Stimulated activated CD4-positive, alpha-beta T cell treated with anti-CD3 and anti-CD28 coated beads, Interleukin-4, amount 100 ng/mL, for 4 hours (primary cell): ENCODE measurements around the gene MTPN.

ENCODE experiments used
- DNase-seq, 2 experiments: peaks; one replicate each; pipeline ENCODE4 v3.0.0-alpha.2; 2020

MTPN gene

DNA sequence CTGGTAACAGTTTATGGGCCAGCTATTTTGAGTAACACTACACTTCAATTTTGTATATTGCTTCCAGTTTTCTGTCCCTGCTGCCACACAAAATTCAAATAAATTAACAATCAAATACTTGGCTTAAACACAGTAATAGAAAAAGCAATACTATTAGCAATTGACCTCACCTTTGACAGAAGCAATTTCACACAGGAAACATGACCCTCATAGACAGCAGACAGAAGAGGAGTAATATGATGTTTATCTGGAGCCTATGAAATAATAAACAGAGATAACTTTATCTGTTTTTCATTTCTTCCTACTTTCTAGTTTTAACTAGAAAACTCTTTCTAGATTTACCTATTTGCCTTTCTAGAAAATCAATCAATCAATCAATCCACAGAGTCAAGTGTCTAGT, 26.7 kb downstream of the MTPN start:
- DNase-seq = no peak

GRCh38 chr7:135946289-135947055, 30.7 kb downstream of the MTPN start:
- no peak for DNase-seq

- DNase-seq = no peak
Measured at GRCh38 chr7:135944753-135945152, 32.4 kb downstream of the MTPN start.

DNA sequence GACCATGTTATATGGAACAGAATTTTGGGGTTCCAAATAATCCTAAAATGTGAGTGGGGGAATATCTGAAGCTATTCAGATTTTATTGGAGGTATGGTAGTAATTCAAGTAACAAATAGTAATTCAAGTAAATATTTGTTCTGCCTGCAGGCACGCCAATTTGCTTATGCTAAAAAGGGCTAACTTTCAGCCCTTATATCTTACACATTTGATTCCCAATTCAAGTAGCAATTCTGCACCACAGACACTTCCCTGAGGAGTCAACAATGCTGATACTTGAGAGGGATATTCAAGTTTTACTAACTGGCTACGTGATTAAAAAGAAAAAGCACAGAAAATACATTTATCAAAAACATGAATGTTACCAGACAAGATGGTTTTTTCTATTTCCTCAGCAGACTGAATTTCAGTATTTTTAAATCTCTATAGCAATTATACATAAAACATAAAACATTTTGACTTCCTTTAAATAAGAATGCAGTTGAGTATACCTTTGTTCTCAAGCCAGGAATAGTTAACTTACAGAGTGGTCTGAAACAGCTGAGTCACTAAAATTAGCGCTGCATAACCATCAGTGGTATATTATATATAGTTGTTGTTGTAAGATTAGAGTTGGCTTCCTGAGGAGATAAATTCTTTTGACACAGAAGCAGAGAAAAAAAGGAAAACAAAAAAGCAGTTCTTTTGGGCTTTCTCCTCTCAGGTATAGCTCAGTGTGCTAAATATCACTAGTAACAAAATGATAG, 33.9 kb downstream of the MTPN start:
- no peak for DNase-seq

- DNase-seq = no peak
Measured at GRCh38 chr7:135942614-135943013, 34.5 kb downstream of the MTPN start.

GRCh38 chr7:135940077-135941075, 36.8 kb downstream of the MTPN start:
- no peak for DNase-seq

DNA sequence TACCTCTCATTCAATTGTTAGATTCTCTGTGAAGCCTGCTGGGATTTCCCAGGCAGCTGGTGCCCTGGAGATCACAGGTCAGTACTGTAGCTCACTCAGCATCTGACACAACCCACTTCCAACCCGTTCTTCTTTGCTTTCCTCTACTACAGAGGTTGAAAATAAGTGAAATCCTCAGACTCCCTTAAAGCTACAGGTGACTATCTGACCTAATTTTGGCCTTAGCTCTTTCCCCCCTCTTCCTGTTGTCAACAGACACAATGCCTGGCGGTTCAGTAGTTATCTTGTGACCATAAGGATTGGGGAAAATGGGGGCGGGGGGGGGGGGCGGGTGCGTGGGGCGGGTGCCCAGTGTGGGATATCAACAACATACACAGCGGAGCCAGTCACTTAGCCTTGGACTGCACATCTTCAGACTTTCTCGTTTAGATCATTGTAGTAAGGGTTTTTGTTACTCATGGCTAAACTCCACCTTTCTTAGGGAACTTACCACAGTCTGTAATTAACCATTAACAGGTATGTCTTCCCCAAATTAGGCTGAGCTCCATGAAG, 37.8 kb downstream of the MTPN start:
- no peak for DNase-seq

GRCh38 chr7:135938563-135938962, 38.6 kb downstream of the MTPN start:
- DNase-seq = no peak

GRCh38 chr7:135938086-135938485, 39.1 kb downstream of the MTPN start:
- DNase-seq = no peak

GRCh38 chr7:135936497-135937217, 40.5 kb downstream of the MTPN start:
- DNase-seq = no peak

- no peak for DNase-seq
Measured at GRCh38 chr7:135934651-135935050, 42.5 kb downstream of the MTPN start.

DNA sequence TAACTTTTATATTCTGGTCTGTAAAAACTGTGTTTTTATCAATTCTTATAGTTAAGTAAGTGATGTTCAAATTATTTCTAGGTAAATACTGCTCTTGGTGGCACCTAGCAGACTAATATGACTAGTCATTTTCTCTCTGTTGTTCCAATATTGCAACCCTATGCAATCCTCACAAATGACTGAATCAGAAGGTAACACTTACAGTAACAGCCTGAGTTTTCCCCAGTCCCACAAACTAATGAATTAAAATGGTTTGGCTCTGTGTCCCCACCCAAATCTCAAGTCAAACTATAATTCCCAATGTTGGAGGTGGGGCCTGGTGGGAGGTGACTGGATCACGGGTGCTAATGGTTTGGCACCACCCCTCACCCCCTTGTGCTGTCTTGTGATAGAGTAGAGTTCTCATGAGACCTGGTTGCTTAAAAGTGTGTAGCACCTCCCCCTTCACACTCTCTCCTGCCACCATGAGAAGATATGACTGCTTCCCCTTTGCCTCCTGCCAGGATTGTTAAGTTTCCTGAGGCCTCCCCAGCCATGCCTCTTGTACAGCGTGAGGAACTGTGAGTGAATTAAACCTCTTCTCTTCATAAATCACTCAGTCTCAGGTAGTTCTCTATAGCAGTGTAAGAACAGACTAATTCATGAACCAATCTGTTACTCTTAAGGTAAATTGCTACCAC, 43.5 kb downstream of the MTPN start:
- DNase-seq = no peak

- DNase-seq = no peak
Measured at GRCh38 chr7:135932131-135932530, 45.0 kb downstream of the MTPN start.

DNA sequence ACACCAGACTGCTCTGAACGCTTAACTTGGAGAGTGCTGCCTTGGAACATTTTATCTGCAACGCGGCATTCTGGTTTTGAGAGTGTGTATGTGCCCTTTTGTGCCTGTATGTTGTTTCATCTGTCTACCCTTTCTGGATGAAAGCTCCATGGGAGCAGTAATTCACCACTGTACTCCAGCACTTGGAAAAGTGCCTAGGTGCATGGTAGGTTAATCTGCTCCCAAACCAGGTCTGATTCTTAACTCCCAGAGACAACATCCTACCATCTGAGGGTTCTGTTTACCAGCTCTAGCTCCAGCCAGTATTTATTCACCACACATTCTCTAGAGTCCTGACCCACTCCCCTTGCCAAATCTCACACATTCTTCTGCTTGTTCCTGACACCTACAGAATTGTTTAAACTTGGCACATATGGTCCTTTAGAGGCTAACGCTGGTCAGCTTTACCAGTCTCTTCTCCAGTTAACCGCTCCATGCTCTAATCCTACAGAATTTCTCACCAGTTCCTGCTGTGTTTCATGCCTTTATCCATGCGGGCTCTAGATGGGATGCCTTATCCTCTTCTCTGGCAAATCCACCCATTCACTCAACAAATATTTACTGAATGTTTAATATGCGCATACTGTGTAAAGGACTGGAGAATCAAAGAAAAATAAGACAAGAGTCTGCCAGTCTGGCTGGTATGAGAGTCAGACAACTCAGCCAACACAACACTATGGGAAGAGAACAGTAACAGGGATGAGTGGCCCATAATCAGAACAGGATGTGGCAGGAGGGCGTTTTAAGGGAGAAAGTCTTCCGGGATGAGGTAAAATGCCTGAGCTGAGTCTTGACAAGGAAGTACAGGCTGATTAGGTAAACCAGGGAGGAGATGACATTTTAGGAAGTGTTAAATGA, 46.3 kb downstream of the MTPN start:
- no peak for DNase-seq

DNA sequence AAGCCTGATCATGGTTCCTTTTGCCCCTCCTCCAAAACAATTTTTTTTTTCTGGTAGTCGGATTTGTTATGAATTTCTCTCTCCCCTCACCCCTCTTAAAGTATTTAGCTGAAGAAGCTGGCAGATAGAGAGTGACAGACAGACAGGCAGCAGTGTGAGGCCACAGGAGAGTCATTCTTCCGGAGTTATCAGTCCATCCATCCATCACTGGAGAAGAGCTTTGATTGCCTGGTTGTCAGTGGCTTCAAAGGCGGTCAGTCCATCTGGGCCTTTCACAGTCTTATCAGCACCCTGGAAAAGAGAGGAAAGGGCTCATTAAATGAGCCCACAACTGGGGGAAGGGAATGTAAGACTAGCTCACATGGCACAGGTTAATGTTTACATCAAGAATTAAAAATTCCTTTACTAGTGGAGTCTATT, 47.4 kb downstream of the MTPN start:
- DNase-seq = no peak

GRCh38 chr7:135929249-135929648, 47.9 kb downstream of the MTPN start:
- no peak for DNase-seq

GRCh38 chr7:135928136-135928535, 49.0 kb downstream of the MTPN start:
- DNase-seq = no peak

GRCh38 chr7:135925210-135925609, 51.9 kb downstream of the MTPN start:
- DNase-seq = no peak

GRCh38 chr7:135924302-135924701, 52.9 kb downstream of the MTPN start:
- no peak for DNase-seq

DNA sequence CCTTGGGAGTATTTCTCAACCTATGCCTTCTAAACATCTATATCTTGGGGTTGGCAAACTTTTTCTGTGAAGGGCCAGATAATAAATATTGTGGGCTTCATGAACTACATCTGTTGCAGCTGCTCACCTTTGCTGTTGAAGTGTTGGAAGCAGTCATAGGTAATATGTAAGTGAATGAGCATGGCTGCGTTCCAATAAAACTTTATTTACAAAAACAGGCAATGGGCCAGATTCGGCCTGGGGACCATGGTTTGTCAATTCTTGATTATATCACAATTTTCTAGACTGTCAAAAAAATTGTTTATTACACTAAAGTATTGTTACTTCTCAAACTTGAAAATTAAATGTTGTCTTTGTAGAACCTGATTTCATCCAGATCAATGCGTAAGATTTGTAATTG, 54.9 kb downstream of the MTPN start:
- no peak for DNase-seq
